SIG-M5 (cell line): Measurements from ENCODE around the gene SETBP1.

Experiments
- DNase-seq: peaks from one replicate; lab custom pipeline; 2025; lab: John Stamatoyannopoulos, UW

Gene SETBP1

DNA sequence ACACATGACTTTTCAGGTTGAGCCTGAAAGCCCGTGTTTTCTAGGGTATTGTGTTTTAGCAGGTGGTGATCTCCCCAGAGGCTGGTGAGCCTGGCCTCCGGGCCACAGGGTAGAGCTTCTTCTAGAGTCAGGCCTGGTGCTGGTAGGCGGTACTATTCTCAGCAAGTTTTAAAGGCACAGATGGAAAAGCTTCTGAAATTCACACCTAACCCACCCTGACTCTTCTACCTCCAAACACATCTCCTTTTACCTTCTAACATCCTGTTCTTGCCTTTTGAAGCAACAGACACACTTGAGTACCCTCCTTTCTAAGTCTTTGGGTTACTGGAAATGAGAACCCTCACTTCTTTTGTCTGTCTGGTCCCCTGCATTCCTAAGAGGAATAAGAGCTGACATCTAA lies 191.1 kb downstream of the SETBP1 start:
- no peak for DNase-seq

DNA sequence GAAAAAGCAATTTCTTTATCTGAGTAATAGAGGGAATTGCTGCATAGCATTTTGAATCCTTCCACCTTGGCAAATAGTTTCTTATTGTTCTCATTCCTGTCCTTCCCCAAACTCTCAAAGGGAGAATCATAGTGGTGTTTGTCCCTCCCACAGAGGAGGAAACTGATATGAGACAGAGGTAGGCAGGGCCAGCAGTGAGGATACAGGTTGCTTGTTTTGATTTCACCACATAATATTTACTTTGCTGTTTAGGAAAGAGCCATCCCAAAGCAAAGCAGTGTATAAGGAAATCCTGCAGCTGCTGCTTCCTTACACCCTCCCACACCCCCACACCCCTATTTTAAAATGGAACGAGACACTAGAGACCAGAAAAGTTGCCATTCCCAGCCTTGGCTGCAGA lies 195.3 kb downstream of the SETBP1 start:
- DNase-seq: no peak

DNA sequence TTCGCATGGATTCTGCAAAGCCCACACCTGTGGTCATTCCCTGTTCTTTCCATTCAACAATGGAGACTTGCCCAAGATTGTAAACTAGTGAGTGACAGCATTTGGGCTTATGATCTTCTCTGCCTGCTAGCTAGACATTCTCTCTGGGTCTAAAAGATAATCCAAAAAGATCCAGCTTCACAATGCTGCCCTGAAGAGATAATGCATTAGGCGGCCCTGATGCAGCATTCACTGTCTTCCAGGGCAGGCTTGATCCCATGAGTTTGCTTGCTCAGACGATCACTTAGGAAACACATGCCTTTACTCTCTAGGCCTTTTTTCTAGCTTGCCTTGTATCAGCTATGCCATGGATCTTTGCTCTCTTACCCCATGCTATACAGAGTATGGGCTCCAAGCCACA lies 196.1 kb downstream of the SETBP1 start:
- no peak for DNase-seq

DNA sequence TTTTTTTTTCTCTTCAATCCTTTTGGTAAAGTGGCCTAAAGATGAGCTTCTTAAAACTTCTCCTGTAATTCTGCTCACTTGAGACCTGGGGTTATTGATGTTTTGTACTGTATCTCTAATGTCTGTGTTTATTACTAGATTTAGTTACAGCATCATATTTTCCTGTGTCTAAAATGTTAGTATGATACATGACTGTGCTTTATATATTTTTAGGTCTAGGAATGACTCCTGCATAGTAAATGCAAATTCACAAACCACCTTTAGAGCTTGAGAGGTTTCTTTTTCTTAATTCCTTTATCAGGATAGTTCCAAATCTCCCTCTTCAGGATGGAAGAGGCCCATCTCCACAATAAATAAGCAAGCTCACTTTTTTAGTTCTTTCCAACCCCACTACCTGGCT lies 197.6 kb downstream of the SETBP1 start:
- no peak for DNase-seq

DNA sequence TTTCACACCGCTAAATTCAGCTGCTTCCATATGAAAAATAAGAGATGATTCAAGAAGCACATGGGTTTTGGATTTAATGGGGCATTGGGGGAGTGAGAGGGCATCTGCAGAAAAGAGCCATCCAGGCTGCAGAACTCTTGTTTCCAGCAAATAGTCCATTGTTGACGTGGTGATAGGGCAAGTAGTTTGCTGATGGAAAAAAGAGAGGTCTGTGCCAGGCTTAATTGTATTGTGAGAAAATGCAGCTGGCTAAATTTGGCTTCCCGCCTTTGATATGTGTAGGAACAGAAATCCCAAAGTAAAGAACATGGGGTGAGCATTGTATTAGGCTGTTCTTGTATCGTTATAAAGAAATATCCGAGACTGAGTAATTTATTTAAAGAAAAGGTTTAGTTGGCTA lies 199.5 kb downstream of the SETBP1 start:
- DNase-seq: no peak

DNA sequence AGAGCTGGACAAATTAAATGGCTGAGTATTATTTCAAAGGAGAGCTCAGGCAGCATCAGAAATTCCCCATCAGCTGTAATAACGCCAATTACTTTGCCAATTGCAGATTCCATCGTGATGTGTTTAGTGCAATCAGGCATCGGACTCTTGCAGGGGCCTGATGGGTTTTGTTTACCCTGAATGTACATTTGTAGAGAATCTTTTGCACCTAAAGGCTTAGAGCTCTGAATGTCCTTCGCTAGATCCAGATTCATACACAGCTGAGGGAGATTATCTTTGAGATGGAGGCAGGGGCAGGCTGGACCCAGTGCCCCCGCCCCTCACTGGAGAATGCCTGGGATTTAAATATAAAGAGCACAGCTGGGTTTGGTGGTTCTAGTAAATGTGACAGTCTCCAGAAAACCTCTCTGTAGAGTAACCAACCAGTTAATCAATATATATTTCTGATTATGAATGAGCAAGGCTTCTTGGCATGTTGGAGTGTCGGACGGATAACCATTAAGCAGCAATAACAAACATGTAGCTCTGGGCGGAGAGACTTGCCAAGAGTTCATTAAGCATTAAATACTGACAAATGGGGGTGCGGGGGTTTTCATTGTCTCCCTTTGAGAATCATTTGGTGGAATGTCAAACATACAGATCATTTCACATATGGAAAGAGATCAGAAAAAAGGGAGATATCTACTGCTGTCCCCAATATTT lies 200.9 kb downstream of the SETBP1 start:
- DNase-seq: no peak

DNA sequence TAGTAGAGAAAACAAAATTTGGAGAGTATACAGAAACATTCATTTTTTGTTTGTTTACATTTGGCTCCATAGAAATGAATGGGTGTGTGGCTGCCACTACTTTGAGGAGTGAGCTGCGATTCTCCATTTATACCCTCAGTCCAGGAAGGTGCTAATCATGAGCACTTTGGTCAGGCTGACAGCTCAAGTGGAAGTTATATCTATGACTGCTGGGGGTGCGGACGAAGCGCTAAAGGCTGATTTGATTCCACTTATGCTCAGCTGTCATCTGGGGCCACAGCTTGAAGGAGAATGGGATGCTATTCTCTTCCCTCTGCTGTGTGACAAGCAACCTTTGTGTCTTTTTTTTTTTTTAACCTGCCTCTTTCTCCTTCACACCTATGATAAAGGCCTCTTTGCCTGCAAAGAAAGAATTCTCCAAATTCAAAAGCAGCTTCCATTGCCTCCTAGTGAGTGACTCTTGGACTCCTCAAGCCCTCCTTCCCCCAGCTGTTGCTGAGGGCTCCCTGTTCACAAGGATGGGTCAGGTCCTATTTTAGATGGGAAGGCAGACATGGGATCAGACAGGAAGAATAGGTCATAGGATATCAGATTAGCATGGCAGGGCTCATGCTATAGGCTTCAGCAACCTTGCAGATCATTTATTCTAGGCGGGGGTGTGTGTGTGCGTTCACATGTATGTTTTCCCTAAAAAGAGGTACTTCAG lies 201.6 kb downstream of the SETBP1 start:
- DNase-seq: no peak

DNA sequence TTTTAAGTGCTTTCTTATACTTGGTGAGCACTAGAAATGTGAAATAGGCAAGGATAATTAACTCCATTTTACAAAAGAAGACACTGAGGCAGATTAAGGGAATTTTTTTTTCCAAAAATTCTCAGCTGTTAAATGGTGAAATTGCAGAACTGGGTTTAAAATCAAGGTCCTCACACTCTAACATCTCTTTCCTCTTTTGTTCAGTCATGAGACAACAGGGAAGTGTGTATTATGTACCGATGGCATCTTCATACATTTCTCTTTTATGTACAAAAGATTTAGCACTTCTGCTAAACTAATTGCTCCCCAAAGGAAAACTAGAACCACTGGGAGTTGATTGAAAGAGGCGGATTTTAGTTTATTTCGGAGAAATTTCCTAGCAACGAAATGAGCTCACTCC lies 203.0 kb downstream of the SETBP1 start:
- no peak for DNase-seq

DNA sequence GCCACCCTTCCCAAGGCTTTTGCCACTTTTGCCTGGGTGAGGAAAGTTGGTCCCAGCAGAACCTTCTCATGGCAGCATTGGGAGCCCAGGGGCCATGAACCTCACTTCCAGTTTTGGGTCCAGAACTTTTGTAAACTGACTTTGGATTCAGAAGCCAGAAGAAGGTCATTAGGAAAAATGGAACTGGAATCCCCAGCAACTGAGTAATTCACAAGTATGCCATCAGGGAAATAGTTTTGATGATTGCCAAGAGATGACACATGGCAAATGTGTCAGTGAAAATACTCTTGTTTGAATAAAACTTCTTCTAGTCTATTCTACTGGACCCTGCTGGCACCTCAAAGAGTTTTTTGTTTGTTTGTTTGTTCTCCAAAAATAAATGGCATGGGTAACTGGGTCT lies 203.7 kb downstream of the SETBP1 start:
- no peak for DNase-seq

DNA sequence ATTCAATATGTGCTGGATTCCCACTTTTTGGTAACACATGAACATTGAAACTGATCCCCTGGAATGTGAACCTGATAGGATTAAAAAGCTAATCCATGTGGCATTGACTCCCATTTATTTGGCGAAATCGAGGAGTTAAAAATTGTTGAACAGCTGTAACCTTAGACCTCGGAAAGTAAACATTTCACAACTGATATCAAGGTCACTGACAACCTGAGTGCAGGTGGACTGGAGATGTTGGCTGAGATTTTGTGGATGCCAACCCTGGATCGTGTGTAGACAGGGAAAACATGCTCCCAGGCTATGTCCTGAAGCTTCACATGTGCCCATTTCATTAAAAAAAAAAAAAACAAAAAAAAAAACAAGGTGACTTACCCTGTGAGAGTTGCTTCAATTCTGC lies 204.8 kb downstream of the SETBP1 start:
- no peak for DNase-seq

DNA sequence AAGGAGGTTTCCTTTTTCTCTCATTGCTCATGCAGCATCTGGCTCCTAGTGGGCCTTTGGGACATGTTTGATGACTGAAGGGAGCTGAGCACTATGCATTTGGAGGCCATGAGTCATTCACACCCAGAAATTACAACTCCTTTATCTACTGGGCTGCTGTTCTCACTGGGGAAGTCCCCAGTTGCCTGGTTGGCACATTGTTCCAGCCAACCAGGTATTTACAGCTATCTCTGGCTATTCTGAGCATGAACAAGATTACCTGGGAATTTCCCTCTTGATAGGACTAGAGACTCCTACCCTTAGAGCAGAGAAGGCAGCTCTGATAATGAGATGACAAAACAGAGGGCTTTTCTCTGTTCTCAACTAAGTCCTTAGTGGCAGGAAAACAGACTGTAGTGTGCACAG lies 206.5 kb downstream of the SETBP1 start:
- no peak for DNase-seq

DNA sequence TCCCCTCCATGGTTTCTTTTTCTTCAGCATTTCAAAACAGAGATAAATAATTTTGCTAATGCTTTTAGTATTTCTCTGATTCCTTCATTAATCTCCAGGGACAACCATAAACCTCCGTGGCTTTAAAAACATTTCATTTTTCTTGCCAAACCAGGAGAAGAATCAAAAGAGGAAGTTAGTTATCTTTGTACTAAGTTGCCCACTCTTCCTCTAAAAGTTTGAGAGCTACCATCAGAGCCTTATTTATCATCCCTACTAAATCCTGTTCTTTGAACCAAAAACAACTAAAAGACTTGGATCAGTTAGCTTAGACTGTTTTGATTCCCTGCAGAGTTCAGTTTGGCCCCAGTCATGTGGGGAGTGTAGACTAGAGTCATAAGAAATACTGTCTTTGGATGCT lies 208.4 kb downstream of the SETBP1 start:
- no peak for DNase-seq

DNA sequence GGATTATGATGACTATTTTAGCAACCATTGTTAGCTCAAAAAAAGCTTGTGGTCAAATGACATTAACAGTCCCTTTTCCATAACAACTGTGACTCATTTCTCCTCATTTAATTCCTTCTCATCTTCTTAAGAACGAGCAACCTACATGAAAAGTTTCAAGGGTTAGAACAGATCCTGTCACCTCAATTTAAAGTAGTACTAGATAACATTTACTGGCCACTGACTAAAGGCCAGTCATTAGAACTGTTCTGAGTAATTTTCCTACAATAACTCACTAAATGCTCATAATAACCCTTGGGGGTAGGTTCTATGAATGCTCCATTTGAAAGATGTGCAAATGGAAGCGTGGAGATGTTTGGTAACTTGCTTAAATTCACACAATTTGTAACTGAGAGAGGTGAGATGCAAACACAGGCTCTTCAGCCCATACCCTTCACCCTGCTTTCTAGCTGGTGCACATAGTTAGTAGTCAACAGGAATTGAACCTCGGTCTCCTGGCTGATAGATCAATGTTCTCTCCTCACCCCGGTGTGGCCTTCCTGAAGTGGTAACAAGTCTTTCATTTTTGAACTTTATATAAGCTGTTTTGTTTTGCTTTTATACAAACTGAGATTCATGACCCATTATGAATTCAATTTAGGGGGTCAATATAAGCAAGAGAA lies 212.5 kb downstream of the SETBP1 start:
- DNase-seq: no peak

DNA sequence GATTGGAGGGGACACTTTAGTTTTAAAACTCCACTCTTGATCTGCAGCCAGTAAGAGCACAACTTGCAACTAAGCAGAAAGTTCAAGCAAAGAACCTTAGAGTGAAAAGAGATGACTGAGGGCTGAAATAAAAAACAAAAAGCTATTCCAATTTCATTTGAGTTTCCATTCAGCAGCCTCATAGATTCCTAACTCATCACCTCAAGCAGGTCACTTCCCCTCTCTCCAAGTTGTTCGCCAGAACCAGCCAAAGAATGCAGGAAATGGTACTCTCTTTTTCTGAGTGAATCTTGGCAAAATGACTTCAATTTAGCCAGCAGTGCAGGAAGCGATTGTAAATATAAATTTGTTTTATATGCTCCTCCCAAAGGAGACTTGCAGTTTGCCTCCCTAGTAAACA lies 213.3 kb downstream of the SETBP1 start:
- no peak for DNase-seq

DNA sequence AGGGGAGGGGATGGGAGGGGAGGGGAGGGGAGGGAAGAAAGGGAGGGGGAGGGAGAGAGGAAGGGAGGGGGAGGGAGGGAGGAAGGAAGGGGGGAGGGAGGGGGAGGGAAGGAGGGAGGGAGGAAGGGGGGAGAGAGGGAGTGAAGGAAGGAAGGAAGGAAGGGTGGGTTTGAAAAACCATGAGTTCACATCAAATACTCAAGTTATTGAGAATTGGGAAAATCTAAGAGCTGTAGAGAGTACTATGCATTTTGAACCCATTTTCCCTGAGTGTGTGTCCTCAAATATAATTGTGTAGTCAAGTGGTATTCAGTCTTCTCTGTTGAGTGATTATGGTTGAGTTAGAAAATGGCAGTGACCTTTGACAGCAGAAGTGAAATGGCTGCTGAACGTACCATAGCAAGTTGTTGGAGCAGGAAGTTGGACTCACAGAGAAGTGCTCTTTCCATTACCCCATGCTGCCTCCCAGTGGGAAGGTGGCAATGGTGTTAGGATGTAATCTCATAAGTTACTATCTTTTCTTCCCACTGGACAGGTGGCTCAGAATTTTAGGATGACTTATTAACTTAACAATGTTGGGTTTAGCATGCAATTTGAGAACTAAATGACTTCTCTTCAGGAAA lies 214.6 kb downstream of the SETBP1 start:
- DNase-seq: no peak

DNA sequence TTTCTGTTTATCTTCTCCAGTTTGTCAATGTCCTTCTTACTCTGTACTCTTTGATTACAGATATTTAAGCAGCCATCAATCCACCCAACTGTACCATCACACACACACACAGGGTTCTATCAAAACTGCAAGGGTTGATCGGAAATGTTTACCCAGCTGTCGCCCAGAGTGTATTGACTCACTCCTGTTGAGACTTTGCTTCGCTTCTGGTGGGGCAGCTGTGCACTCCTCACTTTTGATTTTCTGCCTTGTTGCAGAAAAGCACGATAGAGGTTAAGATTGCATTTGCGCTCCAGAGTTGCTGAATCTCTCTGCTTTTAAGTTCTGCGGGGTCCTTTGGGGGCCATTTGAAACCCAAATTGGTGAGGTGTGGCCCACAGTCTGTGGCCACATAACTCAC lies 216.2 kb downstream of the SETBP1 start:
- no peak for DNase-seq

DNA sequence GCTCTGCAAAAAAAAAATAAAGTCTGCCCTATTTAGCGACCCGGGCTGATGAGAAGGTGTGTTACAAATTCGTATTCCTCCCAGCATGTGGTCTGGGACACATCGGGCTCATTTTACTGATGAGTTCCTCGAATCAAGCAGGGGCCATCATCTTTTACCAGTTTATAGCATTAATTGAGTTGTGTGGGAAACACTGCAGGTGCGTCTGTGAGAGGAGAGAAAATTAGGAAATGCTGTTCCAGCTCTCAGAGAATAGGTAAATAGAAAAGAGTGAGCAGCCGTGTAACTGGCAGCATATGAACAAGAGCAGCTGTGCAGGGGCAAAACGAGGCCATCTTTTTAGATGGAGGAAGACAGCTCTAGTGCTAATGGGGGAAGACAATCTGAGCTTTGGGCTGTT lies 216.7 kb downstream of the SETBP1 start:
- no peak for DNase-seq

DNA sequence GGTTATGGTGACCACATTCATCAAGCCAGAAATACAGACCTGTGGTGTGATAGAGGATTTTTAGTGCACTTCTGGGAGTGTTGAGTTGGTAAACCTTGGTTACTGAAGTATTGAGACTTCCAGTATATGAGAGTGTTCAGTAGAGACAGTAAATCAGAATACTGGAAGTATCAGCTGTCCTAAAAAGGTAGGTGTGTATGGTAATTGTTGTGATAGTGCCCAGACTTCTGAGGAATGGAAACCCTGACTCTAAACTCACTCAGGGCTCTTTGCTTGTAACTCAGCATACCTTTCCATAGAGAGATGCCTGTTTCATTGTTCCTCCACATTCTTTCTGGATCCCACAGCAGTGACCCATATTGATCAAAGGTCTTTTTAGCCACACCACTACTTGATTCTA lies 217.1 kb downstream of the SETBP1 start:
- no peak for DNase-seq

DNA sequence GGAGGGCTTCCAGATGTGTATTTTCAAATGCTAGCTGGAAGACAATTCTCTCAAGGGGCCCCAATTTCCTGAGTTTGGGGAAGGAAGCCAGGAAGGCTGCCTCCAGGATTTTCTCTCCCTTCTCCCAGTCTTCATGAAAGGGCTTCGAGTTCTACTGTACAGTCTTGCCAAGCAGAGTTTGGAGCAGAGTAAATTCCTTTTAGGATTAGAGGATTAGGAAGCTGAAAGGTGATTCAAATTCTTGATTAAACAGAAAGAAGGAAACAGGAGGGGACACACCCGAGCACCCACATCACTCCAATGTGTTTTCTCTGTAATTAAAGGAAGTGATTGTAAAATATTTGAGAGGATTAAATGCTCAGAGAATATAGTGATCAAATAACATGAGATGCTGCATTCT lies 217.8 kb downstream of the SETBP1 start:
- DNase-seq: no peak

DNA sequence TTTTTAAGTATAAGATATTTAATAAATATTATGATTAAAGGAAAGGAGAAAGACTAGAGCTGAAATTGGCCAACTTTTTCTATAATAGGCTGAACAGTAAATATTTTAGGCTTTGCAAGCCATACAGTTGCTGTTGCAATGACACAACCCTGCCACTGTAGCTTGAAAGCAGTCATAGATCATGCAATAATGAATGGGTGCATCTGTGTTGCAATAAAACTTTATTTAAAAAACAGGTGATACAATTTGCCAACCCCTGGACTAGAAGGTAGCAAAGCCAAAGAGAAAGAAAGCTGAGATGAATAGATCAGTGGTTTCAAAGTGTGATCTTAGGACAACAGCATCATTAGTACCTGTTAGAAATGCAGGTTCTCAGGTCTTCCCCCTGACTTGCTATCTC lies 219.1 kb downstream of the SETBP1 start:
- DNase-seq: no peak

DNA sequence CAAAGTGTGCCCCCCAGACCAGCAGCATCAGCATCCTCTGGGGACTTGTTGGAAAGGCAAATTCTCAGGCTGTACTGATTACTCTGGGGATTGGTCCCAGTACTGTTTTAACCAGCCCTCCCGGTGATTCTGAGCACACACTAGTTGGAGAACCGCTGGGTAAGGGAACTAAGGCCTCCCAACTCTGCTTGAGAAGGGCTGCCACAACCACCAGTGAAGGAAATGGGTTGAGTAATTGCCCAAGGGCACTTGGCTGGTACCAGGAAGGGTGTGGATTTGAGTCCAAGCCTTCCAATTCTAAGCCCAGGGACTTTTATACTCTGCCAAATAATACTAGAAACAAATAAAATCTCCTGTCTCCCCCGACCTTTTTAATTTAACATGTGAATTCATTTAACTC lies 219.9 kb downstream of the SETBP1 start:
- DNase-seq: no peak

DNA sequence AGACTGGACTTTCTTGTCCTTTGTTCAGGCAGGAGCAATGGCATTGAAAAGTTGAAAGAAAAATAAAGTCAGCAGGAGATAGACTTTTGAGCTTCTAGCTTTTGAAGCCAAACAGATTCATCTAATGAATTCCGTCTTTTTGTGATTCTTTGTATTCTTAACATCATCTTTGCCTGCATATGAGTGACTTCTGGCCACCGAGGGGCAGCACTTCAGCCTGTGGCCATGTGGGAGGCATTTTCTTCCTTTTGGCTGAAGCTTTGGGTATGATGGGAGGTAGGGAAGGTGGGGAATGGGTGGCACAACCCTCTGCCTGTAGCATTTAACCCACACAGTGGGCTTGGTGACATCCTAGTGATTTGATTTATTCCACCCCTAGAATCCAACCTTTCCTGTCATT lies 220.6 kb downstream of the SETBP1 start:
- no peak for DNase-seq

DNA sequence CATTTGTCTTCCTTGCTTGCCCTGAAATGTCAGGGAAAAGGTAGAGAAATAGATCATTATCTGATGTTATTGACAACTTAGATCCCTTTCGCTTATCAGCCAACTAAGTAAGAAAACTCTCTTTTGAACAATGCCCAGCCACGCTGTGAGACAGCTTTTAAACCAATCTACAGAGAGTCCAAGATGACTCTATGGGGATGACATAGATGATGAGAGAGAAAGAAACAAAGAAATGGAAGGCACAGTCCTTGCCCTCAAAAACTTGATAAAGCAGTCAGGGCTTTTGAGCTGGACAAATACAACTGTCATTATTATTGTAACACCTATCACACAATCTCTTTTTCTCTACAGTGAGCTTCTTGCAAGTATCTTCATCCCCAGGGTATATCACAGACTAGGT lies 222.6 kb downstream of the SETBP1 start:
- DNase-seq: no peak
